ENCODE measurements around the gene PLAGL1.
A peak's percentile ranks its signal among the peaks of the same experiment; 100 is the strongest.

The PLAGL1 gene

DNA sequence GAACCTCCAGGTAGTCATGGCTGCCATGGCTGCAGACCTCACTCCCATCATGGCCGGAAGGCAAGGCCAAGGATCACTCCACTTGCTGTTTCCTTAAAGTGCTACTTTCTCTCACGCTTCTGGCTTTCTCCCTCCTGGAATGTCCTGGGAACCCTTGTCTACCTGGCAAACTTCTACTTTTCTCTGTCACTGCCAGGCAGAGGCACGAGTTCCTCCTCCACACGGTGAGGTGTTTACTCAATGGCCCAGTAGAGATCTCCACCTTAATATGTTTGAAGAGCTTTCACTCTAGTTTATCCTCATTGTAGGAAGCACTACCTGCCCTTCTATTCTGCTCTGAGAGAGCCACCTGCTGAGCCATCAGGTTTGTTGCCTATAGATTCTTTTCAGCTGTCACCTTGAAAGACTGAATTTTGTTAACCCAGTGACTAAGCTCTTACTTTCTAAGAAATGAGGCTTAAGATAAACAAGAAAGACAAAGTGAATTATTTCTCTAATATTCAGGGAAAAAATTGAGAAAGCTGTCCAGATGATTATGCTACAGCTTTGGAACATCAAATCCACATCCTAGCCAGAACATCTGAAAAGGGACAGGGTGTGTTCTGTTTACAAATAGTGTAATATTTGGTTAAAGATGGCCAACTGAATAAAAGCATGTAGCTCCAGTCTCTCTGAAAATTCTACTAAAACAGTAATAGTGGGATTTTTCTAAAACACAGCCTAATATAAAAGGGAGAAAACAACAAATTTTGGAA lies 54.9 kb downstream of the PLAGL1 start:
- no peaks in the 10 kb centered on the region for H3K9me3 ChIP-seq (ENCODE audit: control insufficient read depth, low read length)
- 83 to 92% methylated on average over 4 of the region's 4 CpGs for WGBS, 2 experiments (ENCODE audit: insufficient coverage in 2 of 2)
- no peak overlapping the region for H3K4me3 ChIP-seq (ENCODE audit: extremely low read depth, insufficient read depth, low read length, poor library complexity, severe bottlenecking)
- peaks cover 4% of the 10 kb centered on the region for H3K36me3 ChIP-seq (ENCODE audit: control insufficient read depth, insufficient read depth, low read length)
- H3K27ac ChIP-seq (ENCODE audit: low read depth, low read length, severe bottlenecking), result no peak overlapping the region
- peaks cover 1% of the 10 kb centered on the region for H3K4me1 ChIP-seq (ENCODE audit: control insufficient read depth, insufficient read depth, low read length, poor library complexity, severe bottlenecking)

DNA sequence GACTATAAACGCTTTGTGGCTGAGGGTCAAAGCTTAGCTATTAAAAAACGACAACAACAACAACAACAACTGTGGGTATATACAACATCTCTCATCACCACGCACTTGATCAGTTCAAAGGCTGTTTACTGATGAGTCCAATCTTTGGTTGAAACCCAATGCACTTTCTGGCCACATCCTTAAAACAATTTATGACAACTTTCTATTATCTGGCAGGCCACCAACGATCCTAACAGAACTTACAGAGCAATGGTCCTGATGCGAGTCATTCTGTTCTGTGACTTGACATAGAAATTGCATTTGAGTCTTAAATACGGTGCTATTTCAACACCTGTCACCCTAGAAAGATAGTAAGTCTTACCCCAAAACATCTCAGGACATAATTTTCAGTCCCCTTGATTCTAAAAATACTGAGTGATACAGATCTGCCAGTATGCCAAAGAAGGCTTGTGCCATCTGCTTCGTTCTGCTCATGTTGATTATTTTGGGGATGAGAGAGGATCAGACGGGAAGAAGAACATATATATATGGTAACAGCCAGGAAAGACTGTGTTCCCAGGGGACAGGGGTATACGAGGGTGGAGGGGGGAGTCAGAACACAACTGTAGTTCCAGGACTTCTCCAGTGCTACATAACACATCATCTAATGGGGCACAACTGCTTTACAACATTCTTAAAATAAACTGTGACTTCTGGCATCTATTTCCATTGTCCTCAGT lies 55.8 kb downstream of the PLAGL1 start:
- no peaks in the 10 kb centered on the region for H3K36me3 ChIP-seq (ENCODE audit: control insufficient read depth, insufficient read depth, low read length)
- no peak overlapping the region for H3K4me3 ChIP-seq (ENCODE audit: extremely low read depth, insufficient read depth, low read length, poor library complexity, severe bottlenecking)
- H3K4me1 ChIP-seq (ENCODE audit: control insufficient read depth, insufficient read depth, low read length, poor library complexity, severe bottlenecking), result no peaks in the 10 kb centered on the region
- H3K9me3 ChIP-seq (ENCODE audit: control insufficient read depth, low read length), result no peaks in the 10 kb centered on the region
- WGBS, 2 experiments (ENCODE audit: insufficient coverage in 2 of 2), result 95 to 96% methylated on average over 7 to 8 of the region's 9 CpGs
- no peak overlapping the region for H3K27ac ChIP-seq (ENCODE audit: low read depth, low read length, severe bottlenecking)

DNA sequence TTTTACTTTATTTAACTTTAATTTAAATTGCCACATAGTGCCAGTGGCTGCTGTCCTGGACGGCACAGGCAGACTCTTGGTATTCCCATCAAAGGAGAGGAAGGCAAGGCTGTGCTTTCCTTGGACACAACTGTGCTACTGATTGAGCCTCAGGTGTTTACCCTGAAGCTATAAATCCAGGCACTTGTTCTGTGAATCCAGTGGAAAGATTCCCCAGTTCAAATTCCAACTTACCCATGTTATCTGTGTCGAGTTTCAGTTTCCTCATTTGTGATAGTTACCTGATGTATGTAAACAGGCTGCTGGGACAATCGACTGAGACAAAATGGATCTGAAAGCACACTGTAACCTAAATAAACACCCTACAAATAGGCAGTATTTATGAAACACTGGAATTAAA lies 57.2 kb downstream of the PLAGL1 start:
- H3K9me3 ChIP-seq (ENCODE audit: control insufficient read depth, low read length), result no peaks in the 10 kb centered on the region
- no peaks in the 10 kb centered on the region for H3K4me1 ChIP-seq (ENCODE audit: control insufficient read depth, insufficient read depth, low read length, poor library complexity, severe bottlenecking)
- WGBS, 2 experiments (ENCODE audit: insufficient coverage in 2 of 2), result 89 to 100% methylated on average over 1 of the region's 3 CpGs
- H3K27ac ChIP-seq (ENCODE audit: low read depth, low read length, severe bottlenecking), result no peak overlapping the region
- no peaks in the 10 kb centered on the region for H3K36me3 ChIP-seq (ENCODE audit: control insufficient read depth, insufficient read depth, low read length)
- no peak overlapping the region for H3K4me3 ChIP-seq (ENCODE audit: extremely low read depth, insufficient read depth, low read length, poor library complexity, severe bottlenecking)

DNA sequence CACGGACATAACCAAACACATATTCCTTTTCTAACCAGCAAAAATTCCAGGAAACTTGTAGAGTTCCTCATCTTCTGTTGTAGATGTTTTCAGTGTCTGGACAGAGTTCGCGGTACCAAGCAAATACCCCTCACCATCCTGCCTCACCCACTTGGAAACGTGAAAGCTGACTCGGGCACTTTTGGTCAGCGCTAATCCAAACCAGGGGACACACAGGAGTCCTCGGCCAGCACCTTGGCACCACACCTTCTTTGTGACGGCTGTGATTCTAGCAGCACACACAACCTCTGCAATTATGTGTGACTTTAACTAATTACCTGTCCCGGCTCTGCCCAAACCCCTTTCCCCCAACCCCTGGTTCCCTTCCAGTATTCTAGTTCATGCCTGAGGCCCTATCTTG lies 58.1 kb downstream of the PLAGL1 start:
- no peak overlapping the region for H3K27ac ChIP-seq (ENCODE audit: low read depth, low read length, severe bottlenecking)
- H3K9me3 ChIP-seq (ENCODE audit: control insufficient read depth, low read length), result no peaks in the 10 kb centered on the region
- H3K4me3 ChIP-seq (ENCODE audit: extremely low read depth, insufficient read depth, low read length, poor library complexity, severe bottlenecking), result no peak overlapping the region
- no peaks in the 10 kb centered on the region for H3K36me3 ChIP-seq (ENCODE audit: control insufficient read depth, insufficient read depth, low read length)
- WGBS, 2 experiments (ENCODE audit: insufficient coverage in 2 of 2), result 84 to 95% methylated on average over 3 to 8 of the region's 9 CpGs
- H3K4me1 ChIP-seq (ENCODE audit: control insufficient read depth, insufficient read depth, low read length, poor library complexity, severe bottlenecking), result no peaks in the 10 kb centered on the region

DNA sequence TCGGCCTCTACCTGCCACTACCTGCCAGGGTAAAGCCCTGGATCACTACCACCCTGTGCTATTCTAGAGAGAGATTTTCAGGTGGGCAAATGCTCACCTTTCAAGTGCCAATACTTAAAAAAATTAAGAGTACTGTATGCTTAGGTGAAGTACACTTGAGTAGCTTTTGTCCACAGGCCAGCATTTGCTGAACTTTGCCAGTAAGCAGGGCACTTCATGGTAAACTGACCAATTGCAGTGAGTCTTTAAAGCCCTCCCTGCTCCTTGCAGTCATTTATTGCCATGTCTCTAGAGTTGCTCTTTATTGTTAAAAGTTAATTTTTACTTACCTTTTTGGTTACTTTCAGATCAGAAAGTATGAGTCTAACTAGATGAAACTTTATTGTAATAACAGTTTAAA lies 58.5 kb downstream of the PLAGL1 start:
- Histone ChIP-seq H3K4me1 (ENCODE audit: control insufficient read depth, insufficient read depth, low read length, poor library complexity, severe bottlenecking) (no peaks in the 10 kb centered on the region), H3K4me3 (ENCODE audit: extremely low read depth, insufficient read depth, low read length, poor library complexity, severe bottlenecking) (no peak overlapping the region), H3K9me3 (ENCODE audit: control insufficient read depth, low read length) (no peaks in the 10 kb centered on the region), H3K27ac (ENCODE audit: low read depth, low read length, severe bottlenecking) (no peak overlapping the region), H3K36me3 (ENCODE audit: control insufficient read depth, insufficient read depth, low read length) (no peaks in the 10 kb centered on the region)
- no CpG with 5 or more reads among the region's 1 CpG for WGBS, 2 experiments (ENCODE audit: insufficient coverage in 2 of 2)

DNA sequence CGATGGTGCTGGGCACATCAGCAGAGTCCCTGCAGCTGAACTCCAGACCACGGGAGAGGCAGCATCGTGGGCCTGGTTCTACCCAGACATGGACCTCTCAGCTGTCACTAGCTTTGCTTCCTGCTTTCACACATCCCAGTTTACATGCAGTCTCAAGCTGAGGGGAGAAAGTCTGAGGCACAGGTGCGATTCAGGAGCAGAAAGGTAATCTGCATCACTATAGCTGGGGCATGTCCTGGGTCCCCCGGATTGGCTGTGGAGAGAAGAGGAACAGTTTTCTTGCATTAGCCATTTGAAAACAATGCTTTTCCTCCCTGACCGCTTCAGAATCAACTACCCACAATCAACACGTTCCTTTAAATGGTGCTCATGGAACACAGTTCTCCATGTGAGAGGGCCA lies 59.9 kb downstream of the PLAGL1 start:
- H3K4me3 ChIP-seq (ENCODE audit: extremely low read depth, insufficient read depth, low read length, poor library complexity, severe bottlenecking), result no peak overlapping the region
- no peaks in the 10 kb centered on the region for H3K4me1 ChIP-seq (ENCODE audit: control insufficient read depth, insufficient read depth, low read length, poor library complexity, severe bottlenecking)
- no peak overlapping the region for H3K27ac ChIP-seq (ENCODE audit: low read depth, low read length, severe bottlenecking)
- no peaks in the 10 kb centered on the region for H3K9me3 ChIP-seq (ENCODE audit: control insufficient read depth, low read length)
- WGBS, 2 experiments (ENCODE audit: insufficient coverage in 2 of 2), result 86 to 89% methylated on average over 6 of the region's 7 CpGs
- H3K36me3 ChIP-seq (ENCODE audit: control insufficient read depth, insufficient read depth, low read length), result no peaks in the 10 kb centered on the region

DNA sequence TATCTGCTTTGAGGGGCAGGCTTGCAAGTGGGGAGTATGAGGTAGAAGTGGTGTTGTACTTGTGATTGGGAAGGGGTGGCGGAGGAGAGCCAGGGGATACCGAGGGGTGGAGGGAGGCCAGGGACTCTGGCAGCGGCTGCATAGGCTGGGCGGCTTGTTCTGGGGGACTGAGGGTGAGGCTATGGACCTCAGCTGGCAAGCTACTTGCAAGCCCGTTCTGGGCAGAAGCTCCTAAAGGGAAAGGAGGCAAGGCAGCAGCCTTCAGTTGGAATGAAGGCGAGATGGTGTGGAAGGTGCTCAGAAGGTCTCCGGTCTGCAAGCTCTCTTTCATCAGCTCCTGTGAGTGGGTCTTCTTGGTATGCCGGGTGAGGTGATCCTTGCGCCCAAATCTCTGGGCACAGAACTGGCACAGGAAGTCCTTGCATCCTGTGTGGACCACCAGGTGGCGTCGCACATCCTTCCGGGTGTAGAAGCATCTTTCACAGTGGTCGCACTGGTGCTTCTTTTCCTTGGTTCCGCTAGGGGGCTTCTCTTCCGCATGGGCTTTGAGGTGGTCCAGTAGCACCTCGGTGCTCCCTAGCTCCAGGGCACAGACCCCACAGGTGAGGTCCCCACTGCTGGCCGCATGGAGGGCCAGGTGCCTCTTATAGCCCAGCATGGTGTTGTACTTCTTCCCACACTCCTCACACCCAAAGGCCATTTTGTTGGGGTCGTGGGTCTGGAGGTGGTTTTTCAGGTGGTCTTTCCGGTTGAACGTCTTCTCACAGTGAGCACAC lies 66.0 kb downstream of the PLAGL1 start:
- H3K9me3 ChIP-seq (ENCODE audit: control insufficient read depth, low read length), result no peaks in the 10 kb centered on the region
- 63 to 65% methylated on average over 16 to 17 of the region's 20 CpGs for WGBS, 2 experiments (ENCODE audit: insufficient coverage in 2 of 2)
- no peaks in the 10 kb centered on the region for H3K36me3 ChIP-seq (ENCODE audit: control insufficient read depth, insufficient read depth, low read length)
- no peaks in the 10 kb centered on the region for H3K4me1 ChIP-seq (ENCODE audit: control insufficient read depth, insufficient read depth, low read length, poor library complexity, severe bottlenecking)
- no peak overlapping the region for H3K4me3 ChIP-seq (ENCODE audit: extremely low read depth, insufficient read depth, low read length, poor library complexity, severe bottlenecking)
- no peak overlapping the region for H3K27ac ChIP-seq (ENCODE audit: low read depth, low read length, severe bottlenecking)

DNA sequence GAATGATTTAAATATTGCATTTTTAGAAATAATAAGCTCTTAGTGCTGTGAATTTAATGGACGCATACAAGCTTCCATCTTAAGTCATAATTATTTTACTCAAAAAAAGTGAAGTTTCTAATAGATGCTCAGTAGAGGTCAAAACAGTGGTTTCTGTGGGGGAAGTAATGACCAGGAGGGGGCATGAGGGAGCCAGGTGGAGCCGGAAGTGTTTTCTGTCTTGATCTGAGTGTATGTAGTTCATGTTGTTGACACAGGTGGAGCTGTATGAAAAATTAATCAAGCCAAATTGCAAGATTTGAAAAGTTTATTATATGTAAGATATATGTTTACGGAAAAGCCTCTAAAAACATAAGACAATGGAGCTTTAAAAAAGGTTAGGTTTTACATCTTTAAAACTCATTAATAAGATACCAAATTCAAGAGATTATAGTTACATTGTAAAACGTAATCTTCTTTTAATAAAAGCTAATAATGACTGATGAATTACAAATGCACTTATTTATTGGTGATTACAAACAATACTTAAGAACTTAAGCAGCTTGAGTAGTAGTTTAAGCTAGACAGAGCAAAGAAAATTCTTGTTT lies 68.0 kb downstream of the PLAGL1 start:
- Histone ChIP-seq H3K4me1 (ENCODE audit: control insufficient read depth, insufficient read depth, low read length, poor library complexity, severe bottlenecking) (no peaks in the 10 kb centered on the region), H3K27ac (ENCODE audit: low read depth, low read length, severe bottlenecking) (no peak overlapping the region), H3K9me3 (ENCODE audit: control insufficient read depth, low read length) (no peaks in the 10 kb centered on the region), H3K36me3 (ENCODE audit: control insufficient read depth, insufficient read depth, low read length) (no peaks in the 10 kb centered on the region), H3K4me3 (ENCODE audit: extremely low read depth, insufficient read depth, low read length, poor library complexity, severe bottlenecking) (no peak overlapping the region)
- 40 to 50% methylated on average over 1 of the region's 4 CpGs for WGBS, 2 experiments (ENCODE audit: insufficient coverage in 2 of 2)

DNA sequence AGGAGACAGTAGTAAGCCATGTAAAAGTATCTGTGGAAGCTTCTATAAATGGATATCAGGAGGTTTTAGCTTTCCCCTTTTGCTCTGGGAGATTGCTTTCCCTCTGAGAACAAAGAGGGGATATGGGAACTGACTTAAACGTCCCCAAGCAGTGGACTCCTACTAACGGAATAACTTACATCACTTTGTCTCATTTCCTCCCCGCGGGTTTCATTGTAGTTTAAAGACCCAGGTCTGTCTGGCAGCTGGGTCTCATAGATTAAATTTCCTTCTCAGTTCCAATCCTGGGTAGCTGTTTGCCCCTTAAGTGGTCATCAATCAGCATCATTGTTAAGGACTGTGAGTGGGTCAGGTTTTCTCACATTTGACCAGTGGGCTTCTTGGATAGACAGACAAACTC lies 68.7 kb downstream of the PLAGL1 start:
- WGBS, 2 experiments (ENCODE audit: insufficient coverage in 2 of 2), result 41 to 51% methylated on average over 4 of the region's 4 CpGs
- H3K27ac ChIP-seq (ENCODE audit: low read depth, low read length, severe bottlenecking), result peak overlapping the region; percentile 74

DNA sequence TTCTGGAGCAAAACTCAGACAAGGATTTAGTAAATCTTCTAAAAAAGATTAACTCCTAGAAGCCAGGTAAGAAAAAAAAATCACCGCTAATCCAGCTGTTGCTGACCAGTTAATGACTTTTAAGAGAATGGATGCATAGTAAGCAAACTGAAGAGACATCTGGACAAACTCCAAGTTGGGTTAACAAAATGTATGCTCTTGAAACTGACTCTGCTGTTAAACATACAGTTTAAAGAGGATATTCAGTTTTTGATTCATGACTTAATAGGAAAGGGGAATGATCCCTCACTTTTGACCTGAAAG lies 70.4 kb downstream of the PLAGL1 start:
- H3K9me3 ChIP-seq (ENCODE audit: control insufficient read depth, low read length), result no peaks in the 10 kb centered on the region
- H3K4me3 ChIP-seq (ENCODE audit: extremely low read depth, insufficient read depth, low read length, poor library complexity, severe bottlenecking), result no peak overlapping the region
- WGBS, 2 experiments (ENCODE audit: insufficient coverage in 2 of 2), result 80 to 100% methylated on average over 1 of the region's 1 CpG
- H3K4me1 ChIP-seq (ENCODE audit: control insufficient read depth, insufficient read depth, low read length, poor library complexity, severe bottlenecking), result no peaks in the 10 kb centered on the region
- H3K36me3 ChIP-seq (ENCODE audit: control insufficient read depth, insufficient read depth, low read length), result no peaks in the 10 kb centered on the region
- no peak overlapping the region for H3K27ac ChIP-seq (ENCODE audit: low read depth, low read length, severe bottlenecking)

More for the DNA sequence above, 68.7 kb downstream of the PLAGL1 start:
- Histone ChIP-seq H3K4me3 (ENCODE audit: extremely low read depth, insufficient read depth, low read length, poor library complexity, severe bottlenecking) (no peak overlapping the region), H3K36me3 (ENCODE audit: control insufficient read depth, insufficient read depth, low read length) (no peaks in the 10 kb centered on the region), H3K4me1 (ENCODE audit: control insufficient read depth, insufficient read depth, low read length, poor library complexity, severe bottlenecking) (no peaks in the 10 kb centered on the region), H3K9me3 (ENCODE audit: control insufficient read depth, low read length) (no peaks in the 10 kb centered on the region)
